Measurements from ENCODE around the gene SMC1A.
"Not testable (repeated sequence)": the region's sequence is repeated elsewhere in the genome, so short reads cannot be mapped to it uniquely, and the experiment has no call there.

SMC1A gene

DNA sequence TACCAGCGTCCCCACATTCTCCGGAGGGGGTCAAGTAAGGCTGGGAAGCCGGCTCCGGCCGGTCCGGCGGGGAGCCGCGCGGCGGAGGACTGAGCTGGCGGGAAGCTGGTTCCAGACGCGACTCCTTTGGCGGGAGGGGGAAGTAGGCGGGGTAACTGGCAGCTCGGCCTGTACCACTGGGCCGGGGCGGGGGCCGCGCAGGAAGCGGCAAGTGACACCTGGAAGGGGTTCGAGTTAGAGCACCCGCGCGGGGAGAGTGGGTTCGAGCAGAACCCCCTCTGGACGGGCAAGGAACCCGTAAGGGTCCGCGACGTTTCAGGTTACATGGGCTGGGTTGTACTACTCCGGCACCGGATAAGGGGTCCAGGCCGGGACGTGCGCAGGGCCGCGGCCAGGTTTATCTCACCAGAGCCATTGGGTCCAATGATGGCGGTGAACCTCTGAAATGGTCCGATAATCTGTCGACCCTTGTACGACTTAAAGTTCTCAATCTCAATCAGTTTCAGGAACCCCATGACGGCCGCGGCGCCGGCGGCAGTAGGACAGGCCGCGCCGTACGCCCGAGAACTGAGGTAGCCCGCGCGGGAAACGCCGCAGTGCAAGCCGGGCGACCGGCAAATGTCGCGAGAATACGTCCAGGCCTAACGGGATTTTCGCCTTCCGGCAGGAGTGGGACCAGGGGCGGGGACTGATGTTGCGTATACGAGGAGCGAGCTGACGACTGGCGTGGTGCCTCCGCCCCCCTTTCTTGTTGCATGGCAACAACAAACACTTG, at the start of gene SMC1A:
TSS of gene SMC1A (minus strand) at position 569 of the 775 bp plus-strand sequence. CDS start at position 515, 54 bp downstream.
- DNase-seq (ENCODE audit: low read depth), result peak; percentile 98

- no peak for DNase-seq (ENCODE audit: low read depth)
Measured at GRCh38 chrX:53471346-53471745, 48.9 kb upstream of the SMC1A start.

- not testable (repeated sequence) for DNase-seq (ENCODE audit: low read depth)
Measured at GRCh38 chrX:53468659-53469058, 46.2 kb upstream of the SMC1A start.

- no peak for DNase-seq (ENCODE audit: low read depth)
Measured at GRCh38 chrX:53458082-53458481, 35.6 kb upstream of the SMC1A start.

DNA sequence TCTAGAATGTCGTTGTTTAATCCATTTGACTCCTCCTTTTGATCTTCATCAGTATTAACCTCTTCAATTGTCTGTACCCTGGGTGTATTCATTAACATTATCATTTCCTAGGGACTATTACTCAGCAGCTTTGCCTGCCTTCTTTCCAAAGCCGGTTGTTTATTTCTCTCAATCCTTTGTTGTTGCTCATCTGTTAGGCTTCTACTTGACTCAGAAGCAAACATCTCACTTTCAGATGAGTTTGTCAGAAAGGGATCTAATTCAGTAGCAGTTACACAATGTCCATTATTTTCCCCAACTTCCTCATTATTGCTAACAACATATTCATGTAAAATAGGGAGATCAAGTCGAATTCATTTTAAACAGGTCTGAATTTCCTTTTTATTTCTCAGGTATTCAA, 33.8 kb upstream of the SMC1A start:
- DNase-seq (ENCODE audit: low read depth), result peak; percentile 25

- DNase-seq (ENCODE audit: low read depth), result no peak
Measured at GRCh38 chrX:53452812-53453211, 30.4 kb upstream of the SMC1A start.

GRCh38 chrX:53449632-53450031, 27.2 kb upstream of the SMC1A start:
- no peak for DNase-seq (ENCODE audit: low read depth)

- no peak for DNase-seq (ENCODE audit: low read depth)
Measured at GRCh38 chrX:53447441-53447840, 25.0 kb upstream of the SMC1A start.

DNA sequence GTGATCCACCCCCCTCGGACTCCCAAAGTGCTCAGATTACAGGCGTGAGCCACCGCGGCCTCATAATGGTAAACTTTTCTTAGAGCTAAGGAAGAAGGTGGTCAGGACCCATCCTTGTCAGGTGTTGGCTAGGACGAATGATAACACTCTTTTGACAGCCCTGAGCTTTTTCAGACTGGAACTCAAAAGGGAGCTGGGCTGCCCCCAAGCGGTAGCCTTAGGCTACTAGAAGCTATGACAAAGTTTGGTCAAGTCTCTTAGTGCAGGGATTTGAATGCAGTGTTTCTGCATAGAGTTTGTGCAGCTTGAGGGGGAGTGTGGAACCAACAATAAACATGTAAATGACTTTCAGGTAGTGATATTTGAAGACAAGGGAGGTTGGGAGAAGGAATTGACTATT, 23.5 kb upstream of the SMC1A start:
- DNase-seq (ENCODE audit: low read depth), result no peak

GRCh38 chrX:53442322-53442631, 19.8 kb upstream of the SMC1A start:
- no peak for DNase-seq (ENCODE audit: low read depth)

DNA sequence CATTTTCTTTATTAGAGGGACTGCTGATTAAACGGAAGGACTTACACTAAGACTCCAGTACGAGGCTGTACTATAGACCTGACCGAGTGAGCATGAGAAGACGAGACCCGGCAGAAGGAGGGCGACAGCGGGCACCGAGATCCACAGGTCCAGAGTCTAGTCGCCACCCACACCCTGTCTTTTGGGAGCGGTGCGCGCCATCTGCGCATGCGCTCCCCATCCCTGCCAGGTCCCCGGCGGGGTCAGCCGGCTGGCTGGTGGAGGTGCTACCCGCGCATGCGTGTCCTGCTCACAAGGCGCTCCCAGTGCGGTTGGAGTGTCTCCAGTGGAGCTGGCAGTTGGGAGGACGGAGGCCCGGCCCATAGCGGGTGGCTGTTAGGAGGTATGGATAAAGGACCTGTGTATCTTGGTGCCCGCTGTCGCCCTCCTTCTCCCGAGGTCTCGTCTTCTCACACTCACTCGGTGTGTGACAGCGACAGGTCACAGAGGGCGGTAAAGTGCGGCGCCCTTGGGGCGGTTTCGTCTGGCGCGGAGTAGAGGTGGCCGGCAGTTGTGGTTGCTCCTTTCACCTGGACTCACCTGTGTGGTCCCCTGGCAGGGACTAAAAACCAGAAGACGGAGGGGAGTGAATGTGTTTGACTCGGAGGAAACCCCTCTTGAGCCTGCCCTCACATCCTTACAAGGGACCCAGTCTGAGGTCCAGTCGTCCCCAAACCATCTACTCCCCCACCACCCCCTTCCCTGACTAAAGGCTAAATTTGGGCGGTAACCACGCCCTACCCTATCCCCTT, 19.3 kb upstream of the SMC1A start:
- DNase-seq (ENCODE audit: low read depth), result no peak

DNA sequence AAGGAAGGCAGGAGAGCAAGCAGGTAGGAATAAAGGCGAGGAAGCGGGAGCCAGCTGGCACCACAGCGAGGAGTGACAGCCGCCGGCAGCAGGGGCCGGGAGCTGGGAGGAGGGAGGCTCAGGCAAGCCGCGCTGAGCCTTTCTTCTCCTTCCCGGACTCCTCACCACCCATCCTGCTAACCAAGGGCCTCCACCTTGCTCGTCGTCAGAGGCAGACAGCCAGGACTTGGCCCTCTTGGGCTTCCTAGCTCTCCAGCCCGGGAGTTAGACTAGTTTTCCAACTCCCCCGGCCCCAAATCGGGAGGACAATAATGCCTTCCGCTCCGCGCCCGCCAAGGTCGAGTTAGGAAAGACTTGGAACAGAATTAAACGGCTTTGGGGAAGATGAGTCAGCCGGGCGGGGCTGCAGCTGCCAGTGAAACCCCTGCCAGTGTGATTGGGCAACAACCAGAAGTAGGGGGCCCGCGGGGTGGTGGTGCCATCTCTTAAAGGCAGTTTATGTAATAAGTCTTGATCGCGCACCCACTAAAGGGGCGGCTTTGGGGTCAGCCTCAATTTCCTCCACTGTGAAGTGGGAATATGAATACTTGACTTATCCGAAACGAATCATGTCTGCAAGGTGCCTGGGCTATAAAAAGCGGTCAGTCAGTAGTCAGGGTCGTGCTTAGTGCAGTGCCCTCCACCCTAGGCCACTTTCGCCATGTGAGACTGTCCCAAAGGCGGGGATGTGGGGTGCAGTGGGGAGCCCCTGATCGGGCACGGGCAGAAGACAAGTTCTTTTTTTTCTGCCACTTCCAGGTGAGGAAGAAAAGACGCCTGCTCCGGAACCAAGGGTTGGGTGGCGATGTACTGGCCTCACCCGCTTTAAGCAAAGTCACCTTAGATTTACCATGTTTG, 18.4 kb upstream of the SMC1A start:
- DNase-seq (ENCODE audit: low read depth), result no peak

GRCh38 chrX:53440101-53440500, 17.6 kb upstream of the SMC1A start:
- DNase-seq (ENCODE audit: low read depth), result no peak

GRCh38 chrX:53438832-53439230, 16.4 kb upstream of the SMC1A start:
- DNase-seq (ENCODE audit: low read depth), result no peak

DNA sequence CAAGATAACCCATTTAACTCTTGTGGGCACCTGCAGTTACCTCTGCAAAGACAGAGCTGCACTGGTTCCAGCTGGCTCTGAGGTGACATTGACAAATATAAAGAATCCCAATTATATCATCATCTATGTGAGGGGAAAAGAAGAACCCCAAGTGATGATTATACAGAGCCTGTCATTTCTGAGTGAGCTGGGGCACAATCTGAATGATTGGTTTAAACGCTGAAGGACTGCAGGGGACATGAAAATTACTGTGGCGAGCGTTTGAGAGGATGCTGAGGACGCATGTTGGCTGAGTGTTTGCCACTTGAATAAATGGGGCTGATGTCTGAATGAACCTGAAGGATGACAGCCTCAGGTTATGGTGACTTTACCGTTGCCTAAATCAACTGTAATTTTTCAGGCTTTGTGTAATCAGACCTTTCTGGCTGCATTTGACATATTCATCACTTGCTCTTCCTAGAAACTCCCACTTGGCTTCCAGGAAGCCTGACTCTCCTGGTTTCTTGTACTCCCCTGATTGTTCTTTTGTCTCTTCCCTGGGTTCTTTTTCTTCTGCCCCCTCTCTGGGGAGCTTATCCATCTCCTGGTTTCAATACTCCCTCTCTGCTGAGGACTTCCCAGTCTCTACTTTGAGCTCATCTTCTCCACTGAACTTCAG, 15.8 kb upstream of the SMC1A start:
- no peak for DNase-seq (ENCODE audit: low read depth)

DNA sequence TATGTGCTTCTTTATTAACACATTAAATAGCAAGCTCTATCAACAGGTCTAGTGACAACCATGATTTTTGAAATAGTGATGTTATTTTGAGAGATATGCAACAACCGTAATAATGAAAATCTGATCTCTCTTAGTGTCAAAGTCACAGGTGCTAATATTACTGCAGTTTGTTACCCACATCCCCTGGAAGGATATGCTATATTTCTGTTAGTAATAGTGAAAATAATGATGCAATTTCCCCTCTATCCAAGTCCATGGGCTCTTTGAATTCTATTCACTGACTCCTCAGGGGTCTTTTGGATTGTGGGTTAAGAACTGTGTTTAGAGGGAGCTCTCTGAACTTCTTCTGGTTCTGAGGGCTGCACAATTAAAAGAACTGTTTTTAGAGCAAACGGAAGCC, 14.8 kb upstream of the SMC1A start:
- DNase-seq (ENCODE audit: low read depth), result no peak

DNA sequence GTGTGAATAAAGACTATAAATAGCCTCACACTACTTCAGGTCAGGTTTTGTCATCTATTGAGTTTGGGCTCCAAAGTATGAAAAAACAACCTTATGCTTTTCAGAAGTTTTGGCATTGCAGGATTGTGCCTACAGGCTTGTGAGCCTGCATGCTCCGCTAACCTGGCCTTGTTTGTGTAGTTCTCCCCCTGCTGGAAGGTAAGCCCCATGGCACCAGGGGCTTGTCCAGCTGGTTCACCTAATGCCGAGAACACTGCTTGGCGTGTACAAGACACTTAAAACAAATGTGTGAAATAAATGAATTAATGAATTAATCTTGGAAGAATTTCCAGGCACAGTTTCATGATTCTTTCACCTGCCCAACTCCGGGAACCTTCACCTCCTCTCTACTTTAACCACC, 13.5 kb upstream of the SMC1A start:
- no peak for DNase-seq (ENCODE audit: low read depth)

GRCh38 chrX:53433651-53434639, 11.5 kb upstream of the SMC1A start, which contains the start of gene HSD17B10:
Gene HSD17B10 (minus strand): TSS chrX:53434370. CDS start chrX:53434345, 25 bp downstream.
- no peak for DNase-seq (ENCODE audit: low read depth)

DNA sequence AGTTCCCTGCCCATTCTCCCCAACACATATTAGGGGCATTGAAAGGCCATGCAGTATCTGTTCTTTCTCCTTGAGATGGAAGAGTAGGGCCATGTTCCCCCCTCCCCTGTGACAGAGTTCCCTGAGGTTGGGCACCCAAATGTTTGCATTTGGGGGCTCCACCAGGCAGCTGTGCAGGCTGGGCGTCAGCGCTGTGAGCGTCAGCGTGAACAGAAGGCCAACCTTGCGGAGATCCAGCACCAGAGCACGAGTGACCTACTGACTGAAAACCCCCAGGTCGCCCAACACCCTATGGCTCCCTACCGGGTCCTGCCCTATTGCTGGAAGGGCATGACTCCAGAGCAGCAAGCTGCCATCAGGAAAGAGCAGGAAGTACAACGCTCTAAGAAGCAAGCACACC, 7.8 kb upstream of the SMC1A start:
- no peak for DNase-seq (ENCODE audit: low read depth)

- no peak for DNase-seq (ENCODE audit: low read depth)
Measured at GRCh38 chrX:53429755-53430154, 7.3 kb upstream of the SMC1A start.

- DNase-seq (ENCODE audit: low read depth), result no peak
Measured at GRCh38 chrX:53422861-53423306, 430 bp upstream of the SMC1A start, which contains the start of gene RIBC1. Gene RIBC1 (plus strand): TSS chrX:53422873. CDS start chrX:53426277, 3,404 bp downstream.

All from GM04504 (cell line).